H1 (cell line): ENCODE data around the gene MAP2K2. TPM values are rescaled to one million over a fixed set of nuclear protein-coding genes. Genes with fewer than 3 reads are reported as not detected.

ENCODE experiments used
- CTCF ChIA-PET: fragments of 300-600 bp; sonication (Branson Sonifier 250); formaldehyde crosslinking; loops from one replicate; lab custom pipeline; 2021; ENCODE audit not compliant: partially characterized antibody; lab: Charles Lee
- POLR2A ChIA-PET: fragments of 300-600 bp; sonication (Branson Sonifier 250); formaldehyde crosslinking; loops from one replicate; lab custom pipeline; 2021; ENCODE audit warnings: inconsistent platforms; ENCODE audit not compliant: partially characterized antibody; lab: Charles Lee
- DNase-seq, 2 experiments: peaks; one replicate each; pipeline versions ENCODE4 v3.0.0 to v3.0.0-alpha.2; 2010 to 2022; ENCODE audit warnings: low spot score in 2 of 2, low read depth in 1 of 2, mixed read lengths in 1 of 2
- FAIRE-seq: peaks from 2 replicates; lab custom pipeline; 2011; peaks lifted over from hg19 to GRCh38; lab: Jason Lieb, UNC
- H2AFZ ChIP-seq: 2 replicates; pipeline ENCODE4 v1.8.1; 2012; ENCODE audit warnings: low read length, inconsistent platforms
- H2AK5ac ChIP-seq: 2 replicates; pipeline ENCODE4 v1.6.1; 2013; ENCODE audit warnings: low read depth, low read length
- H2BK120ac ChIP-seq: replicated peaks from 2 replicates; pipeline ENCODE3; 2013; ENCODE audit warnings: low read depth, low read length, inconsistent platforms
- H2BK12ac ChIP-seq: 2 replicates; pipeline ENCODE4 v1.6.1; 2013; ENCODE audit warnings: low read depth, low read length
- H2BK15ac ChIP-seq: 2 replicates; pipeline ENCODE4 v1.6.1; 2013; ENCODE audit warnings: low read length
- H2BK20ac ChIP-seq: 2 replicates; pipeline ENCODE4 v1.6.1; 2013; ENCODE audit warnings: low read length
- H2BK5ac ChIP-seq: 2 replicates; pipeline ENCODE4 v1.6.1; 2013; ENCODE audit warnings: low read depth, low read length
- H3K14ac ChIP-seq: 2 replicates; pipeline ENCODE4 v1.6.1; 2013; ENCODE audit warnings: inconsistent platforms; ENCODE audit not compliant: insufficient read length
- H3K18ac ChIP-seq: 2 replicates; pipeline ENCODE4 v1.6.1; 2013; ENCODE audit warnings: low read length; ENCODE audit errors: extremely low read depth
- H3K23ac ChIP-seq: 2 replicates; pipeline ENCODE4 v1.6.1; 2013; ENCODE audit warnings: inconsistent platforms; ENCODE audit not compliant: insufficient read length
- H3K23me2 ChIP-seq: 2 replicates; pipeline ENCODE4 v1.6.1; 2013; ENCODE audit warnings: low read depth, low read length
- H3K27ac ChIP-seq: 2 replicates; pipeline ENCODE4 v1.6.1; 2011; ENCODE audit warnings: low read depth, low read length, inconsistent platforms
- H3K27me3 ChIP-seq, 4 experiments: replicated peaks in 1 of 4; 1 replicate in 1 of 4; 2 replicates in 3 of 4; pipeline versions ENCODE4 v1.6.1 to v1.8.1; 2011 to 2013; ENCODE audit warnings: low read length in 3 of 4, mild to moderate bottlenecking in 3 of 4, inconsistent platforms in 2 of 4, mixed read lengths in 2 of 4, moderate library complexity in 1 of 4; ENCODE audit not compliant: control insufficient read depth in 3 of 4, insufficient read depth in 3 of 4; ENCODE audit errors: extremely low read depth in 1 of 4
- H3K36me3 ChIP-seq, 4 experiments: 2 replicates each; pipeline versions ENCODE4 v1.6.1 to v1.8.1; 2011 to 2013; ENCODE audit warnings: mild to moderate bottlenecking in 4 of 4, low read length in 3 of 4, moderate library complexity in 2 of 4, control low read depth in 1 of 4, inconsistent platforms in 1 of 4; ENCODE audit not compliant: insufficient read depth in 4 of 4, control insufficient read depth in 2 of 4
- H3K4ac ChIP-seq: replicated peaks from 2 replicates; pipeline ENCODE3; 2013; ENCODE audit warnings: low read length, low read depth, mixed read lengths, inconsistent platforms; ENCODE audit not compliant: insufficient read length
- H3K4me1 ChIP-seq, 4 experiments: replicated peaks in 1 of 4; 1 replicate in 1 of 4; 2 replicates in 3 of 4; pipeline versions ENCODE4 v1.6.1 to v1.8.1; 2011 to 2013; ENCODE audit warnings: low read length in 3 of 4, inconsistent platforms in 2 of 4, mixed read lengths in 1 of 4; ENCODE audit not compliant: insufficient read depth in 4 of 4, control insufficient read depth in 3 of 4
- H3K4me2 ChIP-seq, 2 experiments: 2 replicates each; pipeline versions ENCODE4 v1.6.1 to v1.8.1; 2011 to 2013; ENCODE audit warnings: low read depth in 2 of 2, low read length in 2 of 2, control low read depth in 1 of 2, inconsistent platforms in 1 of 2, mild to moderate bottlenecking in 1 of 2; ENCODE audit not compliant: insufficient read depth in 1 of 2
- H3K4me3 ChIP-seq, 4 experiments: fragments of 200-600, 300-600 bp in 1 of 4; sonication (generic), shearing (Covaris generic), sonication (Bioruptor Twin) in 1 of 4; 2 replicates each; pipeline versions ENCODE4 v1.5.1 to v1.8.1; 2011 to 2016; ENCODE audit warnings: low read length in 4 of 4, low read depth in 3 of 4, control low read depth in 2 of 4, inconsistent platforms in 2 of 4, mild to moderate bottlenecking in 2 of 4, mixed read lengths in 1 of 4, moderate library complexity in 1 of 4; ENCODE audit not compliant: insufficient read depth in 2 of 4; ENCODE audit errors: extremely low read depth in 1 of 4
- H3K56ac ChIP-seq: replicated peaks from 2 replicates; pipeline ENCODE3; 2013; ENCODE audit warnings: low read depth, mild to moderate bottlenecking, mixed read lengths, low read length, inconsistent platforms; ENCODE audit not compliant: insufficient read length
- H3K79me1 ChIP-seq: 2 replicates; pipeline ENCODE4 v1.6.1; 2013; ENCODE audit warnings: low read depth, low read length, control low read depth
- H3K79me2 ChIP-seq, 2 experiments: 2 replicates each; pipeline versions ENCODE4 v1.6.1 to v1.8.1; 2012 to 2013; ENCODE audit warnings: low read length in 2 of 2, mild to moderate bottlenecking in 2 of 2, inconsistent platforms in 1 of 2; ENCODE audit not compliant: insufficient read depth in 2 of 2, control insufficient read depth in 1 of 2
- H3K9ac ChIP-seq, 4 experiments: replicated peaks in 1 of 4; 1 replicate in 1 of 4; 2 replicates in 3 of 4; pipeline versions ENCODE4 v1.6.1 to v1.8.1; 2011 to 2013; ENCODE audit warnings: low read depth in 3 of 4, low read length in 3 of 4, control low read depth in 2 of 4, mild to moderate bottlenecking in 2 of 4, moderate library complexity in 2 of 4, inconsistent platforms in 1 of 4; ENCODE audit errors: extremely low read depth in 1 of 4
- H3K9me3 ChIP-seq, 2 experiments: 2 replicates each; pipeline versions ENCODE4 v1.6.1 to v1.8.1; 2012 to 2013; ENCODE audit warnings: mild to moderate bottlenecking in 2 of 2, moderate library complexity in 2 of 2, control low read depth in 1 of 2, inconsistent platforms in 1 of 2, low read depth in 1 of 2, low read length in 1 of 2, mixed read lengths in 1 of 2; ENCODE audit not compliant: insufficient read depth in 2 of 2
- H4K20me1 ChIP-seq, 2 experiments: replicated peaks in 1 of 2; 2 replicates each; pipeline versions ENCODE3 to v1.8.1; 2011 to 2013; ENCODE audit warnings: inconsistent platforms in 2 of 2, low read length in 2 of 2, mild to moderate bottlenecking in 1 of 2; ENCODE audit not compliant: insufficient read depth in 2 of 2, control insufficient read depth in 1 of 2
- H4K5ac ChIP-seq: 2 replicates; pipeline ENCODE4 v1.6.1; 2013; ENCODE audit warnings: low read length, low read depth, mixed read lengths, inconsistent platforms; ENCODE audit not compliant: insufficient read length
- H4K8ac ChIP-seq: 2 replicates; pipeline ENCODE4 v1.8.0; 2013; ENCODE audit warnings: mild to moderate bottlenecking, moderate library complexity, low read length, inconsistent platforms; ENCODE audit not compliant: insufficient read depth; ENCODE audit errors: extremely low read depth
- H4K91ac ChIP-seq: replicated peaks from 2 replicates; pipeline ENCODE3; 2013; ENCODE audit warnings: low read length, mixed read lengths, inconsistent platforms; ENCODE audit not compliant: insufficient read length
- POLR2AphosphoS5 ChIP-seq: IDR thresholded peaks from 2 replicates; pipeline ENCODE4 v1.6.1; 2011; ENCODE audit warnings: low read depth, low read length
- RAD21 ChIP-seq, 2 experiments: IDR thresholded peaks in 1 of 2; conservative IDR thresholded peaks in 1 of 2; 2 replicates each; pipeline ENCODE4 v1.6.1; 2011; ENCODE audit warnings: low read depth in 2 of 2, low read length in 2 of 2, improper control_type of control experiment in 1 of 2, inconsistent platforms in 1 of 2, mild to moderate bottlenecking in 1 of 2, moderate library complexity in 1 of 2
- SRF ChIP-seq: IDR thresholded peaks from 2 replicates; pipeline ENCODE4 v1.6.1; 2011; ENCODE audit warnings: mild to moderate bottlenecking, low read depth, low read length, moderate library complexity
- WGBS, 2 experiments: shearing (Covaris generic) in 1 of 2; methylation state at CpG; one replicate each; pipeline versions ENCODE4 v1.1.6 to v1.1.7; 2013 to 2015; ENCODE audit warnings: low lambda C conversion rate in 2 of 2, mixed read lengths in 2 of 2, inconsistent platforms in 1 of 2, low coverage in 1 of 2, missing lambda C conversion rate in 1 of 2; ENCODE audit not compliant: insufficient replicate concordance in 2 of 2, insufficient coverage in 1 of 2, insufficient read length in 1 of 2; ENCODE audit errors: extremely low coverage in 1 of 2, missing lambda C conversion rate in 1 of 2; 5-methylcytosine and 5-hydroxymethylcytosine counted together
- polyA plus RNA-seq, 7 experiments: library from polyadenylated mRNA; depleted of rRNA in 3 of 7; stranded (reverse) in 5 of 7; unstranded in 2 of 7; fragments of >200 nt in 5 of 7; fragments of 200-250 nt in 2 of 7; gene quantifications; 1 replicate in 5 of 7; 2 replicates in 1 of 7; 4 replicates in 1 of 7; pipeline versions ENCODE4 v1.2.1 to v1.2.3, GENCODE V29; 2011 to 2013; ENCODE audit warnings: missing spikeins in 2 of 7, mixed read lengths in 2 of 7
- total RNA-seq: library from RNA; stranded (reverse); fragmentation: NEBNext Ultra II Directional; extraction: Animal tissue kit (Norgen Biotek cat#: 25700); gene quantifications from 2 replicates; pipeline ENCODE4 v1.2.1, GENCODE V29; 2021

The MAP2K2 gene
- total and polyA plus RNA-seq, 2 of the 8 experiments (the other 6 are each of a cell fraction or from before 2014, with no cell fraction given): 111 to 162 TPM

DNA sequence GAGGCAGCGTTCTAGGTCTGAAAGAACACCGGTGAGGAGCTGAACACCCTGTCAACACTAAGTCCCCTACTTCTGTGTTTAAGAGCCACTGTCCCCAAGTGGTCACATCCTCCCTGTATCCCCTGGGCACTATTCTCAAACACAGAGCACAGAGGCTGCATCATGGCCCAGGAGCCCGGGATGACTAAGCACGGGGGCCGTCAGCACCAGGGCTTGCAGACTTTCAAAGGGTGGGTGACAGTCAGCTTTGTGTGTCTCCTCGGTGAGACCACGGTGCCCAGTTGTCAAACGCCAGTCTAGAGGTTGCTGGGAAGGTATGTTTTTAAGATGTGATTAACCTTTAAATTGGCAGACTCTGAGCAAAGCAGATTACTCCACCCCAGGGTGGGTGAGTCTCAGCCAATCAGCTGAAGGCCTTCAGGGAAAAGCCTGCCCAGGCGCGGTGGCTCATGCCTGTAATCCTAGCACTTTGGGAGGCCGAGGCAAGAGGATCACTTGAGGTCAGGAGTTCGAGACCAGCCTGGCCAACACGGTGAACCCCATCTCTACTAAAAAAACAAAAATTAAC, 8.0 kb downstream of the MAP2K2 start:
- Histone ChIP-seq H2BK12ac (no peak overlapping the region), H2BK120ac (no peak overlapping the region), H3K27me3 (no peaks in the 10 kb centered on the region), H3K4me2 (no peak overlapping the region), H3K9me3 (peaks cover 0 to 5% of the 10 kb centered on the region in 2 experiments; a peak in 1 of 4 replicates), H2AFZ (no peak overlapping the region), H4K20me1 (peaks cover 14 to 16% of the 10 kb centered on the region in 2 experiments), H3K56ac (no peak overlapping the region), H3K9ac (no peak overlapping the region), H3K4me3 (no peak overlapping the region), H3K14ac (no peak overlapping the region), H2BK20ac (no peak overlapping the region), H3K23ac (no peak overlapping the region), H2AK5ac (no peak overlapping the region), H3K36me3 (peaks cover 7 to 29% (median 23%) of the 10 kb centered on the region in 4 experiments), H4K91ac (no peak overlapping the region), H2BK5ac (no peak overlapping the region), H3K79me1 (peaks cover 6% of the 10 kb centered on the region), H2BK15ac (no peak overlapping the region), H3K27ac (no peak overlapping the region), H4K5ac (no peak overlapping the region), H3K23me2 (no peaks in the 10 kb centered on the region), H3K79me2 (peaks cover 0 to 18% of the 10 kb centered on the region in 2 experiments; a peak in 2 of 4 replicates), H4K8ac (no peak overlapping the region), H3K4me1 (no peaks in the 10 kb centered on the region; a peak in 1 of 7 replicates), H3K4ac (no peak overlapping the region), H3K18ac (no peak overlapping the region)
- no peak for DNase-seq
- POLR2A ChIA-PET: interaction anchor here (0.9 to 1.8 kb wide), 5 partner anchors 12 to 108 kb away, joined by 3 to 5 read pairs (median 3); partner anchors contain the start of gene PIAS4
- no peak for FAIRE-seq
- TF ChIP-seq SRF (no peak), POLR2AphosphoS5 (no peak), RAD21 (IDR thresholded peaks at IDR 0.05 in 1 of 2, conservative IDR thresholded peaks at IDR 0.05 in 1 of 2; ENCODE audit: low read depth in 2 of 2, low read length in 2 of 2) (no peak)
- 88% methylated on average over 12 of the region's 13 CpGs; no CpG with 5 or more reads in 1 of the 2 experiments for WGBS, 2 experiments
- CTCF ChIA-PET: interaction anchor here (1.7 to 9.6 kb wide), 3 partner anchors 14 to 86 kb away, joined by 4 to 42 read pairs (median 7); no protein-coding TSS in a partner anchor
